Gastroesophageal sphincter (tissue), 4 donors: Measurements from ENCODE around the gene TMBIM4. TPM values are rescaled to one million over a fixed set of nuclear protein-coding genes. Genes with fewer than 3 reads are reported as not detected.
A peak's percentile ranks its signal among the peaks of the same experiment; 100 is the strongest.

Experiments
- ATAC-seq: fragments of 150-250 bp; one replicate; pipeline ENCODE4 v1.9.1; 2016; ENCODE audit warnings: mild to moderate bottlenecking, moderate library complexity
- H3K27ac ChIP-seq, 4 donors: fragments of 200-600 bp; sonication (generic) in 3 of 4; 1 replicate in 3 of 4; 2 replicates in 1 of 4; pipeline ENCODE4 v1.5.1; 2016 to 2019
- H3K27me3 ChIP-seq: fragments of 200-600 bp; sonication (generic); one replicate; pipeline ENCODE4 v1.5.1; 2019
- H3K36me3 ChIP-seq, 2 donors: fragments of 200-600 bp; sonication (generic); one replicate each; pipeline ENCODE4 v1.5.1; 2019; ENCODE audit warnings: control low read depth in 1 of 2
- H3K4me1 ChIP-seq, 3 donors: fragments of 200-600 bp; sonication (generic); 1 replicate in 2 of 3; 2 replicates in 1 of 3; pipeline ENCODE4 v1.5.1; 2016 to 2019; ENCODE audit warnings: control low read depth in 2 of 3
- H3K4me3 ChIP-seq, 2 donors: fragments of 200-600 bp; sonication (generic); one replicate each; pipeline ENCODE4 v1.5.1; 2019; ENCODE audit warnings: mild to moderate bottlenecking in 1 of 2, moderate library complexity in 1 of 2
- H3K9me3 ChIP-seq, 3 donors: fragments of 200-600 bp; sonication (generic); one replicate each; pipeline ENCODE4 v1.5.1; 2017 to 2019; ENCODE audit warnings: control low read depth in 2 of 3
- CTCF ChIP-seq, 4 experiments: fragments of 200-600 bp in 2 of 4; fragments of 450-650 bp in 2 of 4; sonication (generic) in 1 of 4; IDR thresholded peaks; one replicate each; pipeline ENCODE4 v1.5.1; 2017 to 2019; ENCODE audit warnings: antibody characterized with exemption in 4 of 4, mild to moderate bottlenecking in 2 of 4, moderate library complexity in 2 of 4
- EP300 ChIP-seq: sonication (generic); formaldehyde crosslinking; IDR thresholded peaks from one replicate; pipeline ENCODE4 v1.6.1; 2017; ENCODE audit warnings: antibody characterized with exemption, mild to moderate bottlenecking
- POLR2A ChIP-seq, 2 donors: fragments of 450-650 bp; IDR thresholded peaks; one replicate each; pipeline ENCODE4 v1.6.1; 2017; ENCODE audit warnings: antibody characterized with exemption in 2 of 2, mild to moderate bottlenecking in 2 of 2, moderate library complexity in 1 of 2
- POLR2AphosphoS5 ChIP-seq: sonication (generic); formaldehyde crosslinking; IDR thresholded peaks from one replicate; pipeline ENCODE4 v1.6.1; 2017; ENCODE audit warnings: antibody characterized with exemption
- WGBS, 2 donors: methylation state at CpG; one replicate each; pipeline ENCODE4 v1.1.5; 2018; ENCODE audit warnings: low coverage in 1 of 2; 5-methylcytosine and 5-hydroxymethylcytosine counted together
- total RNA-seq, 4 donors: library from RNA; depleted of rRNA; stranded (reverse); fragments of >200 nt; gene quantifications; one replicate each; pipeline ENCODE4 v1.1.0, GENCODE V29; 2016

The TMBIM4 gene
- total RNA-seq, 4 donors from 2014 or later, result 150 to 162 (median 156) TPM

GRCh38 chr12:66156654-66157053 lies 13.1 kb downstream of the TMBIM4 start:
- WGBS, 2 donors, result 91 to 100% methylated on average over 2 of the region's 2 CpGs
- Histone ChIP-seq H3K27me3 (no peaks in the 10 kb centered on the region), H3K36me3 (peaks cover 0 to 25% of the 10 kb centered on the region in 2 donors), H3K9me3 (no peaks in the 10 kb centered on the region), H3K4me1 (peaks cover 0 to 31% (median 3%) of the 10 kb centered on the region in 3 donors), H3K4me3 (no peak overlapping the region), H3K27ac (no peak overlapping the region)
- ATAC-seq, result no peak
- no peak for TF ChIP-seq POLR2A (IDR thresholded peaks at IDR 0.05)
- no peak for TF ChIP-seq CTCF (IDR thresholded peaks at IDR 0.05)
- TF ChIP-seq POLR2AphosphoS5, result no peak

DNA sequence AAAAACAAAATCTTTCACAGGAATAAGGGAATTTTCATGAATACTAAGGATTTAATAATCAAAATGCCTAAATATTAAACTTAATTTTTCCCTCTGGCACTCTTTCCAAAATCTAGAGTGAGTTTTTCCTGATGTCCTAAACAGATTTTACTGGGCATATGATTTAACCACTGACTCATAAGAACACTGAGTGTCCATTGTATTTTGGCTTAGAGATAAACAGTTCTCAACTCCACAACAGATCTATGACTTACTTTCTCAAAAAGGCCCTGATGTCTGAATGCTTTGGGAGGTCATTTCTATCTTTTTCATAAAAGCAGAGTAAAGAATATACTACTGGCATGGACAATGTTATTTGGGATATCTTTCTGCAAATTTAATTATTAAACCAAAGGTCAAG lies 15.0 kb downstream of the TMBIM4 start:
- peak overlapping the region in 2 of 4 donors; percentile 55 to 58 for H3K27ac ChIP-seq
- no peak for TF ChIP-seq POLR2A (IDR thresholded peaks at IDR 0.05)
- TF ChIP-seq POLR2AphosphoS5, result no peak
- no peak for TF ChIP-seq EP300
- no peak for TF ChIP-seq CTCF (IDR thresholded peaks at IDR 0.05)
- H3K27me3 ChIP-seq, result no peaks in the 10 kb centered on the region
- H3K36me3 ChIP-seq, result peaks cover 0 to 31% of the 10 kb centered on the region in 2 donors
- no peak for ATAC-seq
- H3K4me1 ChIP-seq, result peaks cover 0 to 28% (median 3%) of the 10 kb centered on the region in 3 donors
- no peaks in the 10 kb centered on the region for H3K9me3 ChIP-seq
- H3K4me3 ChIP-seq, result no peak overlapping the region

- 18 to 20% methylated on average over 1 of the region's 1 CpG for WGBS, 2 donors
- Histone ChIP-seq H3K36me3 (peaks cover 0 to 35% of the 10 kb centered on the region in 2 donors), H3K4me1 (peaks cover 0 to 28% (median 3%) of the 10 kb centered on the region in 3 donors), H3K27ac (peak overlapping the region in 1 of 4 donors; percentile 32), H3K9me3 (no peaks in the 10 kb centered on the region), H3K4me3 (no peak overlapping the region), H3K27me3 (no peaks in the 10 kb centered on the region)
- ATAC-seq, result no peak
- TF ChIP-seq POLR2AphosphoS5, result no peak
- TF ChIP-seq POLR2A (IDR thresholded peaks at IDR 0.05), result no peak
- no peak for TF ChIP-seq CTCF (IDR thresholded peaks at IDR 0.05)
- no peak for TF ChIP-seq EP300
These were observed 17.1 kb downstream of the TMBIM4 start for GRCh38 chr12:66152732-66153131.

- H3K27ac ChIP-seq, result no peak overlapping the region
- H3K4me3 ChIP-seq, result no peak overlapping the region
- TF ChIP-seq CTCF (IDR thresholded peaks at IDR 0.05), result peak in 1 of 4 experiments; percentile 12
- no peak for TF ChIP-seq POLR2AphosphoS5
- no peaks in the 10 kb centered on the region for H3K9me3 ChIP-seq
- H3K36me3 ChIP-seq, result peaks cover 0 to 56% of the 10 kb centered on the region in 2 donors
- ATAC-seq, result peak; percentile 34
- H3K4me1 ChIP-seq, result peaks cover 0 to 35% (median 3%) of the 10 kb centered on the region in 3 donors
- H3K27me3 ChIP-seq, result no peaks in the 10 kb centered on the region
- WGBS, 2 donors, result 82 to 93% methylated on average over 5 of the region's 5 CpGs
These were observed 19.9 kb downstream of the TMBIM4 start for GRCh38 chr12:66149702-66150398.
